NK-92 (cell line): Measurements from ENCODE around the gene FBXL16.

Source experiments
- DNase-seq: peaks from one replicate; lab custom pipeline; 2025; ENCODE audit not compliant: unreplicated experiment; lab: John Stamatoyannopoulos, UW

FBXL16 gene

GRCh38 chr16:735982-736453 is 30.4 kb upstream of the FBXL16 start:
- DNase-seq: no peak

GRCh38 chr16:734981-735881 is 29.6 kb upstream of the FBXL16 start:
- no peak for DNase-seq

- no peak for DNase-seq
Observed at GRCh38 chr16:734208-734980, 28.8 kb upstream of the FBXL16 start.

GRCh38 chr16:733382-734207 is 28.0 kb upstream of the FBXL16 start:
- no peak for DNase-seq

- no peak for DNase-seq
Observed at GRCh38 chr16:732936-733335, 27.3 kb upstream of the FBXL16 start.

- no peak for DNase-seq
Observed at GRCh38 chr16:732332-732731, 26.7 kb upstream of the FBXL16 start.

GRCh38 chr16:730666-731509 is 25.3 kb upstream of the FBXL16 start:
- no peak for DNase-seq

GRCh38 chr16:729768-730665 is 24.4 kb upstream of the FBXL16 start:
- DNase-seq: no peak

- DNase-seq: no peak
Observed at GRCh38 chr16:728890-729744, 23.5 kb upstream of the FBXL16 start.

GRCh38 chr16:728131-728889 is 22.7 kb upstream of the FBXL16 start:
- DNase-seq: no peak

GRCh38 chr16:727291-727977 is 21.8 kb upstream of the FBXL16 start:
- DNase-seq: no peak

GRCh38 chr16:726438-727290 is 21.1 kb upstream of the FBXL16 start, which contains the start of the genes CCDC78 and HAGHL:
Gene CCDC78 (minus strand): TSS chr16:726443. CDS start chr16:726367, 76 bp downstream.
Gene HAGHL (plus strand): TSS chr16:727106. CDS start chr16:727510, 404 bp downstream.
- DNase-seq: no peak

- no peak for DNase-seq
Observed at GRCh38 chr16:726188-726437, 20.5 kb upstream of the FBXL16 start.

- DNase-seq: no peak
Observed at GRCh38 chr16:725463-726187, 20.0 kb upstream of the FBXL16 start.

- DNase-seq: no peak
Observed at GRCh38 chr16:725041-725376, 19.4 kb upstream of the FBXL16 start.
